GM12878 (cell line): ENCODE measurements around the gene CNRIP1. TPM values are rescaled to one million over a fixed set of nuclear protein-coding genes. Genes with fewer than 3 reads are reported as not detected.

ENCODE experiments used
- ATAC-seq: fragments of 200-7000 bp; cut with Tn5 transposase; 3 replicates; pipeline ENCODE4 v1.9.1; 2020; ENCODE audit warnings: mild to moderate bottlenecking, moderate library complexity
- BruUV-seq: library from RNA; stranded (reverse); fragments of 400-500 nt; replicated peaks from 2 replicates; lab custom pipeline; 2021; lab: Mats Ljungman, UMichigan
- CTCF ChIA-PET: fragments of 300-600 bp; sonication (Branson Sonifier 250); formaldehyde crosslinking; extraction: SDS; loops from one replicate; lab custom pipeline; 2021; ENCODE audit warnings: inconsistent platforms; lab: Yijun Ruan, JAX
- POLR2A ChIA-PET: fragments of 350-600 bp; formaldehyde crosslinking; extraction: SDS; loops from one replicate; lab custom pipeline; 2021; ENCODE audit warnings: inconsistent platforms; lab: Charles Lee
- RAD21 ChIA-PET: fragments of 300-600 bp; sonication (Branson Sonifier 250); formaldehyde crosslinking; loops from one replicate; lab custom pipeline; 2023; ENCODE audit warnings: antibody characterized with exemption; ENCODE audit not compliant: unreplicated experiment; lab: Charles Lee
- SMC1A ChIA-PET: fragments of 300-600 bp; sonication (Branson Sonifier 250); formaldehyde crosslinking; loops from one replicate; lab custom pipeline; 2023; ENCODE audit not compliant: unreplicated experiment, uncharacterized antibody; lab: Charles Lee
- DNase-seq: peaks from one replicate; pipeline ENCODE4 v3.0.0-alpha.2; 2011; ENCODE audit warnings: low read depth, low spot score
- FAIRE-seq: peaks from 3 replicates; lab custom pipeline; 2011; peaks lifted over from hg19 to GRCh38; lab: Jason Lieb, UNC
- H2AFZ ChIP-seq: 2 replicates; pipeline ENCODE4 v1.6.0; 2011; ENCODE audit warnings: low read depth, low read length, control low read depth; ENCODE audit not compliant: control insufficient read depth
- H3K27ac ChIP-seq: 2 replicates; pipeline ENCODE4 v1.5.1; 2011; ENCODE audit warnings: control low read depth; ENCODE audit not compliant: control insufficient read depth, insufficient read depth
- H3K27me3 ChIP-seq, 2 experiments: replicated peaks in 1 of 2; 2 replicates each; pipeline versions ENCODE4 v1.6.0 to v1.6.1; 2011; ENCODE audit warnings: low read length in 1 of 2; ENCODE audit not compliant: control insufficient read depth in 2 of 2, insufficient read depth in 2 of 2
- H3K36me3 ChIP-seq, 2 experiments: 2 replicates each; pipeline ENCODE4 v1.5.1; 2011; ENCODE audit warnings: low read length in 1 of 2; ENCODE audit not compliant: control insufficient read depth in 2 of 2, insufficient read depth in 2 of 2
- H3K4me1 ChIP-seq: 2 replicates; pipeline ENCODE4 v1.6.1; 2011; ENCODE audit warnings: mild to moderate bottlenecking, low read length, moderate library complexity, mixed read lengths; ENCODE audit not compliant: control insufficient read depth, insufficient read depth
- H3K4me2 ChIP-seq: 2 replicates; pipeline ENCODE4 v1.6.0; 2011; ENCODE audit warnings: control low read depth; ENCODE audit not compliant: control insufficient read depth, insufficient read depth
- H3K4me3 ChIP-seq: fragments of 200-600 bp; sonication (generic); 2 replicates; pipeline ENCODE4 v1.5.1; 2016
- H3K79me2 ChIP-seq: 2 replicates; pipeline ENCODE4 v1.6.0; 2011; ENCODE audit warnings: low read length; ENCODE audit not compliant: control insufficient read depth, insufficient read depth
- H3K9ac ChIP-seq: 2 replicates; pipeline ENCODE4 v1.8.0; 2011; ENCODE audit warnings: low read length, control low read depth, mixed read lengths; ENCODE audit not compliant: control insufficient read depth, insufficient read depth
- H3K9me3 ChIP-seq: replicated peaks from 3 replicates; pipeline ENCODE4 v1.5.1; 2011; ENCODE audit warnings: mild to moderate bottlenecking, low read length; ENCODE audit not compliant: control insufficient read depth, insufficient read depth
- H4K20me1 ChIP-seq: 2 replicates; pipeline ENCODE4 v1.6.0; 2011; ENCODE audit not compliant: control insufficient read depth, insufficient read depth
- ASH2L ChIP-seq: fragments of 300-600, 200-600 bp; sonication (generic); IDR thresholded peaks from 2 replicates; pipeline ENCODE4 v1.6.1; 2017; ENCODE audit warnings: low read depth, mild to moderate bottlenecking, borderline replicate concordance
- EED ChIP-seq: sonication (generic); IDR thresholded peaks from 2 replicates; pipeline ENCODE4 v1.6.1; 2016; ENCODE audit warnings: antibody characterized with exemption, low read depth
- EGR1 ChIP-seq, 2 experiments: IDR thresholded peaks; 1 replicate in 1 of 2; 2 replicates in 1 of 2; pipeline ENCODE4 v1.6.1; 2011 to 2012; ENCODE audit warnings: low read depth in 2 of 2, low read length in 2 of 2, borderline replicate concordance in 1 of 2, mild to moderate bottlenecking in 1 of 2, moderate library complexity in 1 of 2
- FOXM1 ChIP-seq: IDR thresholded peaks from 2 replicates; pipeline ENCODE4 v1.6.1; 2012; ENCODE audit warnings: low read depth, mild to moderate bottlenecking, inconsistent platforms, low read length, moderate library complexity
- KAT2A ChIP-seq: conservative IDR thresholded peaks from 2 replicates; pipeline ENCODE4 v1.6.1; 2011; ENCODE audit warnings: low read depth, low read length; ENCODE audit not compliant: control insufficient read depth
- LARP7 ChIP-seq: fragments of 450-650 bp; IDR thresholded peaks from 2 replicates; pipeline ENCODE4 v1.6.1; 2017; ENCODE audit warnings: mild to moderate bottlenecking
- POLR2A ChIP-seq: IDR thresholded peaks from 2 replicates; pipeline ENCODE4 v1.6.1; 2011; ENCODE audit warnings: low read depth, mild to moderate bottlenecking, low read length
- ZBTB33 ChIP-seq: fragments of 450-650 bp; IDR thresholded peaks from 2 replicates; pipeline ENCODE4 v1.6.1; 2017; ENCODE audit warnings: mild to moderate bottlenecking
- ZNF384 ChIP-seq: IDR thresholded peaks from 2 replicates; pipeline ENCODE4 v1.6.1; 2012; ENCODE audit warnings: low read depth, mild to moderate bottlenecking, low read length, improper control_type of control experiment, borderline replicate concordance
- ZNF622 ChIP-seq: fragments of 450-650 bp; IDR thresholded peaks from 2 replicates; pipeline ENCODE4 v1.6.1; 2017; ENCODE audit warnings: mild to moderate bottlenecking, inconsistent platforms
- WGBS: methylation state at CpG from one replicate; pipeline ENCODE4 v1.1.6; 2016; ENCODE audit warnings: low lambda C conversion rate; ENCODE audit not compliant: insufficient replicate concordance, insufficient coverage; ENCODE audit errors: missing lambda C conversion rate; 5-methylcytosine and 5-hydroxymethylcytosine counted together
- in situ Hi-C: fragments of 300-500 bp; cut with MboI; formaldehyde crosslinking; loops from 9 replicates; pipeline ENCODE4 v1.14.3; 2018; ENCODE audit warnings: mixed read lengths
- intact Hi-C: fragments of 100-400 bp; cut with micrococcal nuclease; formaldehyde crosslinking; loops from one replicate; pipeline ENCODE4 v1.14.2; 2022; ENCODE audit not compliant: unreplicated experiment
- polyA plus RNA-seq, 11 experiments: library from polyadenylated mRNA; depleted of rRNA in 4 of 11; unstranded in 6 of 11; stranded (reverse) in 5 of 11; fragments of >200 nt; fragmentation: Nextera tagmentation in 4 of 11; fragmentation: Illumina TruSeq in 1 of 11; extraction: Ambion mirVana in 4 of 11; extraction: Trizol in 1 of 11; gene quantifications; 1 replicate in 1 of 11; 2 replicates in 10 of 11; pipeline versions ENCODE4 v1.2.1 to v1.2.3, GENCODE V29; 2011 to 2016; ENCODE audit warnings: inconsistent platforms in 2 of 11, missing spikeins in 2 of 11, low read depth in 1 of 11
- total RNA-seq, 4 experiments: library from RNA; depleted of rRNA in 3 of 4; stranded (reverse); fragments of >200 nt in 3 of 4; fragmentation: Illumina TruSeq in 1 of 4; extraction: Trizol in 1 of 4; gene quantifications; 2 replicates each; pipeline versions ENCODE4 v1.2.1 to v1.2.3, GENCODE V29; 2013 to 2021

Gene CNRIP1
- total and polyA plus RNA-seq, 10 of the 15 experiments (the other 5 are each of a cell fraction or from before 2014, with no cell fraction given), result not detected

- RAD21 ChIA-PET, result interaction anchor here (0.7 to 2.6 kb wide), 11 partner anchors 15 to 189 kb away, joined by 3 to 15 read pairs (median 4); partner anchors contain the start of gene PLEK
- WGBS, result 0% methylated on average over 37 of the region's 78 CpGs
- Histone ChIP-seq H3K36me3 (no peaks in the 10 kb centered on the region), H4K20me1 (peaks cover 2% of the 10 kb centered on the region; the same call in 1 of the 2 replicates), H2AFZ (peak overlapping the region; percentile 57; the same call in 1 of the 2 replicates), H3K27me3 (no peaks in the 10 kb centered on the region), H3K9ac (peak overlapping the region; percentile 92), H3K4me3 (peak overlapping the region; percentile 85), H3K4me2 (no peak overlapping the region), H3K4me1 (peaks cover 18% of the 10 kb centered on the region), H3K79me2 (peaks cover 67% of the 10 kb centered on the region), H3K9me3 (no peaks in the 10 kb centered on the region), H3K27ac (peak overlapping the region; percentile 91)
- CTCF ChIA-PET, result interaction anchor here (1.4 to 4.4 kb wide), 4 partner anchors 57 to 189 kb away, joined by 3 to 14 read pairs (median 4); partner anchors contain the start of gene PNO1
- SMC1A ChIA-PET, result interaction anchor here (1.7 to 3.4 kb wide), 3 partner anchors 95 to 130 kb away, joined by 7 to 14 read pairs (median 13); no protein-coding TSS in a partner anchor
- FAIRE-seq (no peak), ATAC-seq (0 out of 3 replicates have a peak, but pooled peaks have one; percentile 3), DNase-seq (no peak)
- intact Hi-C loops, result loop anchor here (2.0 to 5.0 kb wide), 4 partner anchors 49 to 190 kb away; partner anchors contain the start of gene PLEK
- TF ChIP-seq ZBTB33 (no peak), ZNF384 (no peak), ZNF622 (no peak), FOXM1 (no peak), LARP7 (peak; percentile 48; the same call in 1 of the 2 replicates), ASH2L (peak; percentile 81; the same call in 1 of the 2 replicates), KAT2A (no peak), EED (no peak), POLR2A (0 out of 2 replicates have a peak, but pooled peaks have one; percentile 15), EGR1 (IDR thresholded peaks at IDR 0.05; ENCODE audit: borderline replicate concordance in 1 of 2, low read depth in 2 of 2, low read length in 2 of 2) (peak in 1 of 2 experiments; percentile 81; a peak in 1 of 3 replicates)
- POLR2A ChIA-PET, result interaction anchor here (0.7 to 1.5 kb wide), 4 partner anchors 94 to 191 kb away, joined by 3 read pairs; partner anchors contain the start of gene PNO1
- BruUV-seq, result no TSS peak
- in situ Hi-C loops, result no loop called here
These were observed 67.8 kb downstream of the CNRIP1 start for GRCh38 chr2:68251855-68252399.
